Stimulated activated CD4-positive, alpha-beta T cell treated with anti-CD3 and anti-CD28 coated beads, Interleukin-15, amount 100 ng/mL, for 48 hours (primary cell): ENCODE results near the gene RELA.

ENCODE experiments used
- DNase-seq, 2 donors: peaks; one replicate each; pipeline ENCODE4 v3.0.0-alpha.2; 2020; ENCODE audit warnings: low read depth in 2 of 2

Gene RELA

GRCh38 chr11:65613091-65613928, 49.4 kb downstream of the RELA start:
- DNase-seq: no peak

GRCh38 chr11:65612691-65613090, 50.0 kb downstream of the RELA start:
- DNase-seq: no peak

GRCh38 chr11:65611758-65612603, 50.7 kb downstream of the RELA start:
- no peak for DNase-seq

- DNase-seq: no peak
Measured at GRCh38 chr11:65611028-65611757, 51.5 kb downstream of the RELA start.

- DNase-seq: no peak
Measured at GRCh38 chr11:65610404-65610803, 52.3 kb downstream of the RELA start.

GRCh38 chr11:65609665-65610064, 53.1 kb downstream of the RELA start:
- no peak for DNase-seq

- DNase-seq: no peak
Measured at GRCh38 chr11:65609229-65609628, 53.5 kb downstream of the RELA start.

GRCh38 chr11:65607614-65608426, 54.9 kb downstream of the RELA start:
- no peak for DNase-seq

- DNase-seq: no peak
Measured at GRCh38 chr11:65606876-65607613, 55.7 kb downstream of the RELA start.

- DNase-seq: no peak
Measured at GRCh38 chr11:65604258-65604657, 58.5 kb downstream of the RELA start.
